A549 treated with CORT108297 at 1 μM for 4 hours (cell line): Measurements from ENCODE around the gene SSC5D. TPM values are rescaled to one million over a fixed set of nuclear protein-coding genes. Genes with fewer than 3 reads are reported as not detected.

ENCODE experiments used
- total RNA-seq: library from RNA; stranded (reverse); fragments of 200-300 nt; extraction: Qiagen RNA extraction; gene quantifications from 5 replicates; pipeline ENCODE4 v1.2.3, GENCODE V29; 2022

SSC5D gene
- 0.45 to 1.3 TPM (median 0.81 TPM) in 5 replicates for total RNA-seq

DNA sequence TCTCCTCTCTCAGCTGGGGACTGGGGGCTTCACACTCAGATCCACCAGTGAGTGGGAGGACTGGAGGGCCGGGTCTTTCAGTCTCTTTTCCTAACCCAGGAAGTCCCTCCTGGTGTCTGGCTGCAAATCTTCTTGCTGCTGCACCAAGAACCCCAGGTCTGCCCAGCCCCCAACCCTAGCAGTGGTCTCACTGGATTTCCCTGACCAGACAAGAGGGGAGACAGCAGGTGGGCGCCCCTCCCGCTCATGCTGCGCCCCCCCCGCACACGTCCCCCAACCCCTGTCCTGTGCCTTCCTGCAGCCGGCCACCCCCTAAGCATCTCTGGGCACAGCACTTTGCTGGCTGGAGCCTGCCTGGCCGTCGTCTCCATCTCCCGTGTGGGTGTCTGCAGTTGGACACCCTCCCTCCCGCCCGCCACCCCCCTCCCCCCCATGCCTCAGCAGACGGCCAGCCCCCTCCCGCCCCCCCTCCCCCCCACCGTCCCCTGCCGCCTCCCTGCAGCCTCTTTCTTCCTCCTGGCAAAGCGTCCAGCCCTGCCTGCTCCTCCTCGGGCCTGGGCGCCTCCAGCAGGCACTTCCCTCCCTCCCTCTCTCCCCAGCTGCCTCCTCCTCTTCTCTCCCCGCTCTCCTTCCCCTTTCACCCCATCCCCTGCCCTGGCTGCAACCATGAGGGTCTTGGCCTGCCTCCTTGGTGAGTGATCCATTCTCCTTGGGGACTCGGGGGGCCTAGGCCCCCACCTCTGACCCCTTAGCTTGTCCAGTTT lies at the start of gene SSC5D:
Gene SSC5D, plus strand, starts transcription at position 513 of the 764 bp plus-strand sequence. Its CDS starts 154 bp downstream, at position 667.

DNA sequence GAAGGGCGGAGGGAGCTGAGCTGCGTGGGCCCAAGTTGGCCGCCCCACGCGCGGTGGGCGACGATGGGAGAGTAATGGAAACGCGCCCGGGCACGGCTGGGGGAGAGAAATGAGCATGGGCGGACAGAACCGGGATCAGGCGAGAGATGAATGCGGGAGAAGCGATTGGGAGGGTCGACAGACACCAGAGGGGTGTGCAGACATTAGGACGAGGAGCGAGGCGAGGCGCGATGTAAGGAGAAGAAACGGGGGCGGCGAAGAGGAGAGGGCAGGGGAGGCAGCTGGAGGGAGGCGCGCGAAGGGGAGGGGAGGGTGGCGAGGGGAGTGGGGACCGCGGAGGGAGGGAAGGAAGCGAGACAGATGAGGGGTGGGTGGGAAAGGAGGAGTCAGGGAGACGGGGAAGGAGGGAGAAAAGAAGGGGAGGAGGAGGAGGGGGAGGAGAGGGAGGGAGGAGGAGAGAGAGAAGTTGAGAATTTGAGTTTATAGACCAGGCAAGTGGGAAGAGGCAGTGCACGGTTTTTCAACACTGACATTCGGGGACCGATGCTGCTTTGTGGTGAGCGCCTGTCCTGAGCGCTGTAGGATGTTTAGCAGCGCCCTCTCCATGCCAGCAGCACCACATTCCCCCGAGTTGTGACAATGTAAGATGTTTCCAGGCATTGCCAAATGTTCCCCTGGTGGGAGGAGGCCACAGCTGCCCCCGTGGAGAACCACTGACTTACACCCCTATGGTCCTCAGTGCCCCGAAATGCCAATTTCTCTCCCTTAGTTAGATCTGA lies 45.0 kb upstream of the SSC5D start, which contains the start of gene SHISA7:
Gene SHISA7, minus strand, starts transcription at position 256 of the 779 bp plus-strand sequence. CDS start 437 bp downstream, outside the sequence.

DNA sequence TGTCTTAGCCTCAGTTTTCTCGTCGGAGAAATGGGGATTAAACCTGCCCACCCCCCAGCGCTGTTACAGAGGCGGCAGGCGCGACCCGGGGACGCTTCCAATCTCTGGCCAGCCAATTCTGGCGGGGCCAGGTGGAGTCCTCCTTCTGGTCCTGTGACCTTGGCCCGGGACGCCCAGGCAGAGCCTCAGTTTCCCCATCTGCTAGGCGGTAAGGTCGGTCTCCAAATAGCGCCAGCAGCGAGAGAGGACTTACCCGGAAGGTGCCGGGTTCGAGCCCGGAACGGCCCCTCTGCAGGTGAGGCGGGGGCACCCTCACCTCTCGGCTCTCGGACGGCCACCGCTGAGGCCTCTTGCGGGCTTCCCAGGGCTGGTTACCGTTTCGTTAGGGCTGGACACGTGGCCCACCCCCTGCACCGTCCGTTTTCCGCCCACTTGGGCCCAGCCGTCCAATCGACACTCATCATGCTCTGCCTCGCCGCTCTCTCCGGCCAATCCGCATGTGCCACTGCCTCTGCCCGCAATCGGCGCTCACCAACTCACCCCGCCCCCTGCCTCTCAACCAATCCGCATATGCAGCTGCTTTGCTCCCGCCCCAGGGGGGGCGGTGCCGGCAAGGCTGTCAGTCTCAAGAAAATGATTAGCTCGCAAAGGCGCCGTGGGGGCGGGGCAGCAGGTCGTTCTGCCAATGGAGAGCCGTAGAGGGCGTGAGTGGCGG lies 26.8 kb upstream of the SSC5D start, which contains the start of gene ISOC2:
Gene ISOC2, minus strand, starts transcription at position 384 of the 715 bp plus-strand sequence. CDS start 5,156 bp downstream, outside the sequence.

DNA sequence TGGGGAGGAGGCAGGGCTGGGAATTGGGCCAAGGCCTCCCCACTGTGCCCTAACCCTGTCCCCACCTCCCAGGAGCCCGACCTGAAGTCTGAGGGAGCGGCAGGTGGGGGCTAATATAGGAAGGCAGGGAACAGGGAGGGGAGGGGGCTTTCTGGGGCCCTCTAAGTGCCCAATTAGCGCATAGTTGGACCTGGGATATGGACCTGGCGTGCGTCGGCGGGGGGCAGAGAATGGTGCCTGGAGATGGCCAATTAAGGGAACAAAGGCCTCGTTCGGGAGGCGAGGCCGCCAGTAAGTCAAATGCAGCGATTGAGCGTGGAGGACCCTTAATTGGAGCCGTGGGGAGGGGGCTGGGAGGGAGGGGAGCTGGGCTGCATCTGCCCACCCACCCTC lies 23.6 kb upstream of the SSC5D start, which contains the start of gene C19orf85:
Gene C19orf85, minus strand, starts transcription at position 90 of the 393 bp plus-strand sequence. CDS start 197 bp downstream, outside the sequence.

DNA sequence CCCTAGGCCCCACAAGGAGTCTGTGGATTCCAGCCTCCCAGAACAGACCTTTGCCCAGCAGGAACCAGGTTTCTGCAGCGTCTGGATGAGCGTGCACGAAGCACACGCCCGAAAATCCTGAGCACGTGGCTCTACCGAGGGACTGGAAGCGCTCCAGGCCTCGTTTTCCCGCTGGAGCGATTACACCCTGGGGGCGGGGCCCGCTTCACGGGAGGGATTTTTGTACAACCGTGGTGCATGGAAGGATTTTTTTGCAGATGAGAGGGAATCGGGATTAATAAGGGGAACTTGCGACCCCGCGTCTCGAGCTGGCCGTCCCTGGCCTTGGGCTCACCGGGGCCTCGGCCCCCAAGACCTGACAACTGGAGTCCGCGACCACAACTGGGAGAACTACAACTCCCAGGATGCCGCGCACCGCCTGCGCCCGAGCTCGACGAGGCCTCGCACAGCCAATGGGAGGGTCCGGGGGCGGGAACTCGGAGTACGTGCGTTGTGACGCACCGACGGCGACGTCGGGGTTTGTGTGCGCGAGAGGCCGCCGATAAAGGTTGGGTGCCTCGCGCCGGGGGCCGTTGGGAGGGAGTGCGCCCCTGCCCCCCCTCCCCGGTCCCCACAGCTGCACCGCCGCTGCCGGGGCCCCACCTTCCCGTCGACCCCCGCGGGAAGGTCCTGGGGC lies 12.0 kb upstream of the SSC5D start, which contains the start of gene ZNF628:
Gene ZNF628, plus strand, starts transcription at position 518 of the 676 bp plus-strand sequence. CDS start 3,294 bp downstream, outside the sequence.

DNA sequence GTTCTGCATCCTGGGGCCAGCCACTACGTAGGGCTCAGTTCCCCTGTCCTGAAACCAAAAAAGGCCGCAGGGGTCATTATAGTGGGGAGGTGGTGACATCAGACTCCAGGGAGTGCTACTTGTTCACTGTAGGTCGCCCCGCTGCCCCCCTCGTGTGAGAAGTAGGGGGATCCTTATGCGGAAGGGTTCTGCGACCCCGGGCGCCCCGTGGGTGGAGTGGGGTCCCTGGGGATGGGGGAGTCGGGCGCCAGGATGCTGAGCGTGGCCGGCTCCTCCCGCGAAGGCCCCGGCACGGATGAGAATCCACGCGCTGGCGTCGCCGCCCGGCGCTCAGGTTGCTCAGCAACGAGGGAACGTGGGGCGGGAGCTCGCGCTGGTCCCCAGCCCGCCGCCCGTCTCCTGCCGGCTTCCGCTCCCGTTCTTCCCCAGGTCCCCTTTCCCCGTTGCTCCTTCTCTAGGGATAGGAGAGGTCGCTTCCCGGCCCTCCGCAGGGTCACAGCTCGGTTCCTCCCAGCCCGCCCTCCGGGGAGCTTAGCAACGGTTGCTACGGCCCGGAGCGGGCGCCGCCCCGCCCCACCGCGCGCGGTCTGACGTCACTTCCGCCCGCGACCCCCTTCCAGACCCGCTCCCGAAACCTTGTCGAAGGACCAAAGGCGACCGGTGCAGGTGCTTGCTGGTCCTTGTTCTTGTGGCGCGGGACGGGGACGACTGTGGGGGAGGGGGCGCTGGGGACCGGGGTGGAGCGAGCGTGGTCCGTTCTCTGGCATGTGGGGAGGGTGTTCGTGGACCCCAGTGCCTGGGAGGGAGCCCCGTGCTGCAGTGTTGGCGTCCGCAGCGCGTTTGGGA lies 3.4 kb upstream of the SSC5D start, which contains the start of gene NAT14:
Gene NAT14, plus strand, starts transcription at position 596 of the 846 bp plus-strand sequence. CDS start 521 bp downstream, outside the sequence.

DNA sequence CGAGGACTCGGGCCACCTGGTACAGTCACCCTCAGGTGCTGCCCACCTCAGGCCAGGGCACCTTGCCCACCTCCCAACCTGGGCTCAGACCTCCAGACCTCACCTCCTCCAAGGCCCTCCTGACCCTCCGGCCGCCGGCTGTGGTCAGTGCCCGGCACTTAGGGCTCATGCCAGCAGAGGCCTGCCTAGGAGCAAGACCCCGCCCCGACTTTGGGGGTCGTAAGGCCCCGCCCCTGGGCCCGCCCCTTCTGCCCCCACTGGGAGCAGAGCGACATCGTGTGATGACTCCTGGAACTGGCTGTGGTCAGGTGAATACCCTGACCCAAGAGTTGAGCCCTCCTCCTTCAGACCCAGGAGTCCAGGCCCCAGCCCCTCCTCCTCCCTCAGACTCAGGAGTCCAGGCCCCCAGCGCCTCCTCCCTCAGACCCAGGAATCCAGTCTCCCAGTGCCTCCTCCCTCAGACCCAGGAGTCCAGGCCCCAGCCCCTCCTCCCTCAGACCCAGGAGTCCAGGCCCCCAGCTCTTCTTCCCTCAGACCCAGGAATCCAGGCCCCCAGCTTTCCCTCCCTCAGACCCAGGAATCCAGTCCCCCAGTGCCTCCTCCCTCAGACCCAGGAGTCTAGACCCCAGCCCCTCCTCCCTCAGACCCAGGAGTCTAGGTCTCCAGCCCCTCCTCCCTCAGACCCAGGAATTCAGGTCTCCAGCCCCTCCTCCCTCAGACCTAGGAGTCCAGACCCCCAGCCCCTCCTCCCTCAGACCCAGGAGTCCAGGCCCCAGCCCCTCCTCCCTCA lies 48.9 kb downstream of the SSC5D start, which contains the start of gene SBK2:
Gene SBK2, minus strand, starts transcription at position 183 of the 790 bp plus-strand sequence. CDS start 839 bp downstream, outside the sequence.

DNA sequence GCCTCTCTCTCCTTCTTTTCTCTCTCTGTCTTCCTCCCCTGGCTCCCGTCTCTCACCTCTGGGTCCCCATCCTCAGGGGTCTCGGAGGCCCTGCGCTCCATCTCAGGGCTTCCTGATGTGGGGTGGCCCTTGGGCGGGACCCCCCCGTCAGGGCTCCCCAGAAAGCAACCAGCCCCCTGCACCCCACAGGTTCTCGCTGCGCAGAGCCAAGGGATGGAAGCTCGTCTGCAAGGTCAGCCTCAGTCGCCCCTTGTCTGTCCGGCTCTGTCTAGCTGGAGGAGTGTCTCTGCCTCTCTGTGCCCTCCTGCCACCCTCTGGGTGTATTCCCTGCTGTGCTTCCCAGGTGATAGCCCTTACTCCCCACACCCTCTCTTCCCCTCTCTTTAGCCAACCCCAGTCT lies 57.2 kb downstream of the SSC5D start, which contains the start of gene SBK3:
Gene SBK3, minus strand, starts transcription at position 101 of the 400 bp plus-strand sequence. Its CDS starts 0 bp downstream, at position 101.

Other genes with a start within 250 kb of the SSC5D start
- 87.7 to 128 TPM (median 124 TPM) in 5 replicates for gene PPP6R1, start 229.4 kb upstream of the SSC5D start, total RNA-seq
- gene HSPBP1, start 208.3 kb upstream of the SSC5D start, total RNA-seq: 119 to 156 TPM (median 146 TPM) in 5 replicates
- gene BRSK1, start 204.4 kb upstream of the SSC5D start, total RNA-seq: 3.3 to 5.4 TPM (median 4.0 TPM) in 5 replicates
- not detected in 5 replicates for gene TMEM150B, start 163.1 kb upstream of the SSC5D start, total RNA-seq
- gene KMT5C, start 148.6 kb upstream of the SSC5D start, total RNA-seq: 5.8 to 11.4 TPM (median 9.7 TPM) in 5 replicates
- 0.58 to 1.4 TPM (median 1.2 TPM) in 5 replicates for gene COX6B2, start 133.7 kb upstream of the SSC5D start, total RNA-seq
- 0.06 to 0.29 TPM (median 0.12 TPM) in 5 replicates for gene GARIN5B, start 125.2 kb upstream of the SSC5D start, total RNA-seq
- 42.1 to 61.8 TPM (median 53.6 TPM) in 5 replicates for gene IL11, start 118.0 kb upstream of the SSC5D start, total RNA-seq
- 1.2 to 2.6 TPM (median 2.0 TPM) in 5 replicates for gene TMEM190, start 111.6 kb upstream of the SSC5D start, total RNA-seq
- 1.6 to 11.1 TPM (median 8.6 TPM) in 5 replicates for gene TMEM238, start 104.1 kb upstream of the SSC5D start, total RNA-seq
- 2,587 to 2,941 TPM (median 2,775 TPM) in 5 replicates for gene RPL28, start 102.5 kb upstream of the SSC5D start, total RNA-seq
- 320 to 492 TPM (median 460 TPM) in 5 replicates for gene UBE2S, start 80.6 kb upstream of the SSC5D start, total RNA-seq
- gene SHISA7, start 45.1 kb upstream of the SSC5D start, total RNA-seq: 0.02 TPM in 1 of 5 replicates, not detected in the others
- gene ISOC2, start 26.8 kb upstream of the SSC5D start, total RNA-seq: 54.6 to 66.3 TPM (median 63.5 TPM) in 5 replicates
- not detected in 5 replicates for gene C19orf85, start 23.7 kb upstream of the SSC5D start, total RNA-seq
- 5.7 to 8.8 TPM (median 7.8 TPM) in 5 replicates for gene ZNF628, start 11.8 kb upstream of the SSC5D start, total RNA-seq
- gene NAT14, start 3.2 kb upstream of the SSC5D start, total RNA-seq: 34.2 to 64.7 TPM (median 61.2 TPM) in 5 replicates
- gene SBK2, start 48.7 kb downstream of the SSC5D start, total RNA-seq: 1.6 to 2.8 TPM (median 2.3 TPM) in 5 replicates
- gene SBK3, start 57.1 kb downstream of the SSC5D start, total RNA-seq: 1.7 to 2.0 TPM (median 1.9 TPM) in 5 replicates
- 15.7 to 31.2 TPM (median 28.5 TPM) in 5 replicates for gene ZNF579, start 92.4 kb downstream of the SSC5D start, total RNA-seq
- 17.6 to 24.7 TPM (median 24.3 TPM) in 5 replicates for gene FIZ1, start 111.1 kb downstream of the SSC5D start, total RNA-seq
- 13.4 to 21.2 TPM (median 20.6 TPM) in 5 replicates for gene ZNF524, start 111.9 kb downstream of the SSC5D start, total RNA-seq
- 7.3 to 13.8 TPM (median 12.5 TPM) in 5 replicates for gene ZNF865, start 117.2 kb downstream of the SSC5D start, total RNA-seq
- gene ZNF784, start 136.1 kb downstream of the SSC5D start, total RNA-seq: 5.6 to 6.2 TPM (median 5.8 TPM) in 5 replicates
- gene ZNF580, start 152.6 kb downstream of the SSC5D start, total RNA-seq: 29.4 to 56.4 TPM (median 50.5 TPM) in 5 replicates
- 36.6 to 52.1 TPM (median 49.2 TPM) in 5 replicates for gene ZNF581, start 155.2 kb downstream of the SSC5D start, total RNA-seq
- gene CCDC106, start 159.8 kb downstream of the SSC5D start, total RNA-seq: 14.1 to 20.4 TPM (median 19.1 TPM) in 5 replicates
- gene U2AF2, start 166.6 kb downstream of the SSC5D start, total RNA-seq: 264 to 319 TPM (median 303 TPM) in 5 replicates
- 135 to 220 TPM (median 215 TPM) in 5 replicates for gene EPN1, start 186.8 kb downstream of the SSC5D start, total RNA-seq
- gene NLRP9, start 250.0 kb downstream of the SSC5D start, total RNA-seq: not detected in 5 replicates